ENCODE results near the gene RIT2.

- no peak for TF ChIP-seq CTCF (IDR thresholded peaks at IDR 0.05; ENCODE audit: low read length)
- no peak for TF ChIP-seq EZH2 (optimal IDR thresholded peaks at IDR 0.05; ENCODE audit: low read depth, low read length)
Observed at GRCh38 chr18:42771936-42772335, 343.5 kb downstream of the RIT2 start.
